IPS DF 6.9 (cell line): Measurements from ENCODE around the gene EXOC6B.

Experiments used
- DNase-seq: peaks from one replicate; pipeline ENCODE4 v3.0.0-alpha.2; 2013; ENCODE audit warnings: low read depth, low spot score
- H3K27ac ChIP-seq: one replicate; pipeline ENCODE4 v1.5.1; 2013; ENCODE audit warnings: low read length, control low read depth
- H3K27me3 ChIP-seq: 2 replicates; pipeline ENCODE4 v1.6.1; 2013; ENCODE audit warnings: mild to moderate bottlenecking, low read length; ENCODE audit not compliant: control insufficient read depth, insufficient read depth
- H3K36me3 ChIP-seq: 2 replicates; pipeline ENCODE4 v1.6.1; 2013; ENCODE audit warnings: low read length; ENCODE audit not compliant: control insufficient read depth, insufficient read depth
- H3K4me1 ChIP-seq: 2 replicates; pipeline ENCODE4 v1.6.1; 2013; ENCODE audit warnings: low read length; ENCODE audit not compliant: control insufficient read depth, insufficient read depth
- H3K4me3 ChIP-seq: 2 replicates; pipeline ENCODE4 v1.5.1; 2013; ENCODE audit warnings: mild to moderate bottlenecking, low read length
- H3K9me3 ChIP-seq: 2 replicates; pipeline ENCODE4 v1.6.1; 2013; ENCODE audit warnings: low read length, inconsistent platforms; ENCODE audit not compliant: control insufficient read depth, insufficient read depth
- WGBS: extraction: QIAGEN DNeasy Blood & Tissue Kit; methylation state at CpG from one replicate; pipeline ENCODE4 v1.1.7; 2013; ENCODE audit warnings: mixed read lengths, missing lambda C conversion rate; ENCODE audit not compliant: insufficient read length, insufficient coverage; 5-methylcytosine and 5-hydroxymethylcytosine counted together

EXOC6B gene

DNA sequence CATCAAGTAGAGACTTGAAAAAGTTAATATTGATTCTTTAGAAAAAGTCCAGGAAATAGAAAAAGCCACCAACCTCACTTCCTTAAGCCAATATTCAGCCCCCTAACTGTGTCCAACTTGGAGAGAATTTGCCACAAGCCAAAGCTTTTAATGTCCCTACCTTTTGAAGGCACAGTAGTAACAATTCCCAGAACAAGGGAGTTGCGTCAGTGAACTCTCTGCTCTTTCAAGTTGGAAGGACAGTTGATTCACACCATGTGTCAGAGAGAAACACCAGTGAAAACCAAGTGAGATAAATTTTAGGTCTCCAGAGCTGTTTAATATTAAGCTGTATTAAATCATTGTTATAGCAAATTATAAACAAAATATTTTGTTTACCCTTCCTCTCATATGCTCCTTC, 66.1 kb downstream of the EXOC6B start:
- DNase-seq, result no peak
- Histone ChIP-seq H3K27me3 (no peaks in the 10 kb centered on the region), H3K4me1 (no peaks in the 10 kb centered on the region), H3K9me3 (no peaks in the 10 kb centered on the region; the same call in 1 of the 2 replicates), H3K4me3 (no peak overlapping the region), H3K27ac (no peak overlapping the region), H3K36me3 (no peaks in the 10 kb centered on the region)
- WGBS, result no CpG with 5 or more reads among the region's 1 CpG

GRCh38 chr2:72757177-72757775, 68.6 kb downstream of the EXOC6B start:
- Histone ChIP-seq H3K4me1 (no peaks in the 10 kb centered on the region), H3K27ac (no peak overlapping the region), H3K27me3 (no peaks in the 10 kb centered on the region), H3K4me3 (no peak overlapping the region), H3K9me3 (no peaks in the 10 kb centered on the region), H3K36me3 (no peaks in the 10 kb centered on the region)
- no CpG with 5 or more reads among the region's 3 CpGs for WGBS
- no peak for DNase-seq

GRCh38 chr2:72755647-72756423, 70.0 kb downstream of the EXOC6B start:
- Histone ChIP-seq H3K27ac (no peak overlapping the region), H3K36me3 (no peaks in the 10 kb centered on the region), H3K9me3 (no peaks in the 10 kb centered on the region), H3K4me3 (no peak overlapping the region), H3K4me1 (no peaks in the 10 kb centered on the region; the same call in 1 of the 2 replicates), H3K27me3 (no peaks in the 10 kb centered on the region)
- no CpG with 5 or more reads among the region's 4 CpGs for WGBS
- DNase-seq, result no peak

DNA sequence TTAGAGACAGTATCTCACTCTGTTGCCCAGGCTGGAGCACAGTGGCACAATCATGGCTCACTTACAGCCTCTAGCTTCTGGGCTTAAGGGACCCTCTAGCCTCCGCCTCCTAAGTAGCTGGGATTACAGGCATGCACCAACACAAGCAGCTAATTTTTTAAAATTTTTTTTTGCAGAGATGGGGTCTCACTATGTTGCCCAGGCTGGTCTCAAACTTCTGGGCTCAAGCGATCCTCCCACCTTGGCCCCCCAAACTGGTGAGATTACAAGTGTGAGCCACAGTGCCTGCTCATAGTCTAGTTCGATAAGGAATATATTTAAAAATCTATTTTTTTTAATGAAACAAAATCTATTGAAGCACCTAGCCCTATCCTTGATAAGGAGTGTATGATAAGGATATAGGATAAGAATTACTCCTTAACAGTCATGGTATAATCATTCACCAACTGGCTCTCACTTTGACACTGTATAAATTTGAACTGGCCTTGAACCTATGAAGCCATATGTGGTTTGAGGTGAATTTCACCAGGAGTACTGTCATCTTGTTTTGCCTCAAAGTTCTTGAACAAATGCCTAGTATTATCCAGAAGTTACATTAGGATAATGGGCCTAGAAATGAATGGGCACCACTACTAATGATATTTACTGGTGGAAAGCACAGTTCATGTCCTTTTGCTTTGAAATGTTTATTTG, 71.1 kb downstream of the EXOC6B start:
- no peaks in the 10 kb centered on the region for H3K36me3 ChIP-seq
- H3K4me3 ChIP-seq, result no peak overlapping the region
- H3K9me3 ChIP-seq, result no peaks in the 10 kb centered on the region
- no CpG with 5 or more reads among the region's 3 CpGs for WGBS
- H3K4me1 ChIP-seq, result no peaks in the 10 kb centered on the region; the same call in 1 of the 2 replicates
- H3K27me3 ChIP-seq, result no peaks in the 10 kb centered on the region
- H3K27ac ChIP-seq, result no peak overlapping the region
- no peak for DNase-seq

GRCh38 chr2:72750977-72751639, 74.7 kb downstream of the EXOC6B start:
- no peaks in the 10 kb centered on the region for H3K9me3 ChIP-seq
- no peaks in the 10 kb centered on the region; the same call in 1 of the 2 replicates for H3K4me1 ChIP-seq
- DNase-seq, result peak; percentile 13
- H3K27ac ChIP-seq, result no peak overlapping the region
- WGBS, result no CpG with 5 or more reads among the region's 3 CpGs
- no peak overlapping the region for H3K4me3 ChIP-seq
- no peaks in the 10 kb centered on the region for H3K27me3 ChIP-seq
- H3K36me3 ChIP-seq, result no peaks in the 10 kb centered on the region

GRCh38 chr2:72750466-72750865, 75.4 kb downstream of the EXOC6B start:
- no peak overlapping the region for H3K4me3 ChIP-seq
- H3K9me3 ChIP-seq, result no peaks in the 10 kb centered on the region
- no peak for DNase-seq
- H3K4me1 ChIP-seq, result no peaks in the 10 kb centered on the region; the same call in 1 of the 2 replicates
- no CpG with 5 or more reads among the region's 1 CpG for WGBS
- no peaks in the 10 kb centered on the region for H3K27me3 ChIP-seq
- H3K36me3 ChIP-seq, result no peaks in the 10 kb centered on the region
- no peak overlapping the region for H3K27ac ChIP-seq

GRCh38 chr2:72747344-72747743, 78.5 kb downstream of the EXOC6B start:
- no peaks in the 10 kb centered on the region for H3K36me3 ChIP-seq
- no peaks in the 10 kb centered on the region for H3K27me3 ChIP-seq
- no peak for DNase-seq
- no peak overlapping the region for H3K4me3 ChIP-seq
- H3K4me1 ChIP-seq, result no peaks in the 10 kb centered on the region; the same call in 1 of the 2 replicates
- WGBS, result no CpG with 5 or more reads among the region's 1 CpG
- no peak overlapping the region for H3K27ac ChIP-seq
- H3K9me3 ChIP-seq, result no peaks in the 10 kb centered on the region

GRCh38 chr2:72745679-72746368, 80.0 kb downstream of the EXOC6B start:
- Histone ChIP-seq H3K4me3 (no peak overlapping the region), H3K36me3 (no peaks in the 10 kb centered on the region), H3K4me1 (no peaks in the 10 kb centered on the region; the same call in 1 of the 2 replicates), H3K27me3 (no peaks in the 10 kb centered on the region), H3K27ac (no peak overlapping the region), H3K9me3 (no peaks in the 10 kb centered on the region)
- peak; percentile 13 for DNase-seq
- no CpG with 5 or more reads among the region's 2 CpGs for WGBS

DNA sequence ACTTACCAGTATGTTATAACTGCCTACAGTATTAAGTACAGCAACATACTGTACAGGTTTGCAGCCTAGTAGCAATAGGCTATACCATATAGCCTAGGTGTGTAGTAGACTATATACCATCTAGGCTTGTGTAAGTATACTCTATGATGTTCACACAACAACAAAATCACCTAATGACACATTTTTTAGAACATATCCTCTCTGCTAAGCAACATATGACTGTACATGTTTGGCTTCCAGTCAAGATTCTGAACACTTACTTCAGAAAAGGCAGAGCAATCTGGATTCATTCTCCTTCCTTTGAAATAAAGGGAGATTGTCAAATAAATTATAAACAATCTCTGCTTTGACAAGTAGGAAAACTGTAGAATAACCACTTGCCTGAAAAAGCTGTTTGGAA, 81.8 kb downstream of the EXOC6B start:
- Histone ChIP-seq H3K4me1 (no peaks in the 10 kb centered on the region; the same call in 1 of the 2 replicates), H3K27ac (no peak overlapping the region), H3K27me3 (no peaks in the 10 kb centered on the region), H3K36me3 (no peaks in the 10 kb centered on the region), H3K4me3 (no peak overlapping the region), H3K9me3 (no peaks in the 10 kb centered on the region)
- DNase-seq, result no peak

DNA sequence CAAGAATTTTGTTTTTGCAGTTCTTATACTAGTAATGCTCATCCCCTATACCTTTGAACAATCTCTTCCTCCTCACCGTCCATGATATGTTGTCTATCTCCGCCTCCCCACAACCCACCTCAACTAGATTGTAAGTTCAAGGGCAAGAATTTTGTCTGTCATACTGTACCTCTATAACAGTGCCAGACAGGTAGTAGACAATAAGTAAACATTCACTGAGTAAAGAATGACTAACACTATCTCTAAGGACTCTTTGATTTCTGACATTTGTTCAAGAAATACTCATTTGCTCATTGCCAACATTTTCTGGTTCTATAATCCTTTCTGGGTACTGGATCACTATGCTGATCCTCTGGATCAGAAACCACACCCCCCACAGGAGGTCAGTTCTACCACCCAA, 82.4 kb downstream of the EXOC6B start:
- Histone ChIP-seq H3K4me3 (no peak overlapping the region), H3K4me1 (no peaks in the 10 kb centered on the region; the same call in 1 of the 2 replicates), H3K27ac (no peak overlapping the region), H3K9me3 (no peaks in the 10 kb centered on the region), H3K27me3 (no peaks in the 10 kb centered on the region), H3K36me3 (no peaks in the 10 kb centered on the region)
- no CpG with 5 or more reads among the region's 2 CpGs for WGBS
- no peak for DNase-seq
